PFSK-1 (cell line): ENCODE measurements around the gene ZC3H13.

Experiments used
- FOXP2 ChIP-seq: optimal IDR thresholded peaks from 2 replicates; pipeline ENCODE3; 2011; ENCODE audit warnings: borderline replicate concordance, control low read depth, inconsistent platforms; ENCODE audit not compliant: insufficient read depth; ENCODE audit errors: extremely low read length, extremely low read depth
- POLR2AphosphoS5 ChIP-seq: IDR thresholded peaks from 2 replicates; pipeline ENCODE4 v1.6.1; 2012; ENCODE audit warnings: low read depth, mild to moderate bottlenecking, control low read depth, low read length, moderate library complexity
- SIN3A ChIP-seq: IDR thresholded peaks from 2 replicates; pipeline ENCODE4 v1.6.1; 2012; ENCODE audit warnings: mild to moderate bottlenecking, low read length, moderate library complexity, borderline replicate concordance; ENCODE audit not compliant: insufficient read depth
- TAF1 ChIP-seq: IDR thresholded peaks from 2 replicates; pipeline ENCODE4 v1.6.1; 2012; ENCODE audit warnings: low read length, control low read depth, borderline replicate concordance; ENCODE audit not compliant: insufficient read depth
- TF ChIP-seq, protein P1 (sequence below), 2 experiments: IDR thresholded peaks; 2 replicates each; pipeline versions ENCODE4 v1.6.1 to v1.8.0; 2011 to 2012; ENCODE audit warnings: low read depth in 2 of 2, low read length in 2 of 2, control low read depth in 1 of 2, inconsistent platforms in 1 of 2, mild to moderate bottlenecking in 1 of 2, moderate library complexity in 1 of 2; ENCODE audit not compliant: insufficient read depth in 1 of 2

ZC3H13 gene

DNA sequence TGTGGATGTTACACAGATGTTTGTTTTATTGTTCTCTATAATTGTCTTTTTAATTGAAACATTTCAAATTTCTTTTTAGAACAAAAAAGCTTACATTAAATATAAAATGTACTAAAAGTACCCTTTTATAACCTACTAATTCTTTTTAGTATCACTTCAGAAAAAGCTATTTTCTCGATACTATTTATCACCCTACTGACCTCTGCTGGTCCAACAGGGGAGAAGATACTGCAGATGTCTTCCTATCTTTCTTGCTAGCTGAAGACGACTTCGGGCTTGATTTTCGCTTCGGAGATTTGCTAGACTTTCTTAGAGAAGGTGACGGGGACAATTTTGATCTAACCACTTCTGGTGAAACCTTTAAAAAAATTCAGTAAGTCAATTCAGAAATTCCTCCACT, 42.4 kb downstream of the ZC3H13 start:
- no peak for TF ChIP-seq SIN3A

DNA sequence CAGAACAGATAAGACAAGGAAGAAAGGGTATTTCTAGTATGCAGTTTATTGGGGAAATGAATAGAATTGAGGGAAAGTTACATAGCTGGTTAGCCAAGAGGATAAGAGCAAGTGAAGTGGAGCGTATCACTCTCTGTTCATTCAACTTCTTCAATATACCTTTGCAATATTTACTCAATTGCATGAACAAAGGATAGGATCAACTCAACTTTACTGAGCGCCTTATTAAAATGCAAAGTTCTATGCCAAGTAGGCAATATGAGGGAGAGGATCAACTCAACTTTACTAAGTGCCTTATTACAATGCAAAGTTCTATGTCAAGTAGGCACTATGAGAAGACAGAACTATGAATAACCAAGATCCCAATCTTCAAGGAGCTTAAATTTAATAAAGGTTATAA, 43.9 kb downstream of the ZC3H13 start:
- TF ChIP-seq POLR2AphosphoS5 (no peak), FOXP2 (no peak), TAF1 (no peak), SIN3A (no peak)
- TF ChIP-seq, protein P1, sequence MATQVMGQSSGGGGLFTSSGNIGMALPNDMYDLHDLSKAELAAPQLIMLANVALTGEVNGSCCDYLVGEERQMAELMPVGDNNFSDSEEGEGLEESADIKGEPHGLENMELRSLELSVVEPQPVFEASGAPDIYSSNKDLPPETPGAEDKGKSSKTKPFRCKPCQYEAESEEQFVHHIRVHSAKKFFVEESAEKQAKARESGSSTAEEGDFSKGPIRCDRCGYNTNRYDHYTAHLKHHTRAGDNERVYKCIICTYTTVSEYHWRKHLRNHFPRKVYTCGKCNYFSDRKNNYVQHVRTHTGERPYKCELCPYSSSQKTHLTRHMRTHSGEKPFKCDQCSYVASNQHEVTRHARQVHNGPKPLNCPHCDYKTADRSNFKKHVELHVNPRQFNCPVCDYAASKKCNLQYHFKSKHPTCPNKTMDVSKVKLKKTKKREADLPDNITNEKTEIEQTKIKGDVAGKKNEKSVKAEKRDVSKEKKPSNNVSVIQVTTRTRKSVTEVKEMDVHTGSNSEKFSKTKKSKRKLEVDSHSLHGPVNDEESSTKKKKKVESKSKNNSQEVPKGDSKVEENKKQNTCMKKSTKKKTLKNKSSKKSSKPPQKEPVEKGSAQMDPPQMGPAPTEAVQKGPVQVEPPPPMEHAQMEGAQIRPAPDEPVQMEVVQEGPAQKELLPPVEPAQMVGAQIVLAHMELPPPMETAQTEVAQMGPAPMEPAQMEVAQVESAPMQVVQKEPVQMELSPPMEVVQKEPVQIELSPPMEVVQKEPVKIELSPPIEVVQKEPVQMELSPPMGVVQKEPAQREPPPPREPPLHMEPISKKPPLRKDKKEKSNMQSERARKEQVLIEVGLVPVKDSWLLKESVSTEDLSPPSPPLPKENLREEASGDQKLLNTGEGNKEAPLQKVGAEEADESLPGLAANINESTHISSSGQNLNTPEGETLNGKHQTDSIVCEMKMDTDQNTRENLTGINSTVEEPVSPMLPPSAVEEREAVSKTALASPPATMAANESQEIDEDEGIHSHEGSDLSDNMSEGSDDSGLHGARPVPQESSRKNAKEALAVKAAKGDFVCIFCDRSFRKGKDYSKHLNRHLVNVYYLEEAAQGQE (IDR thresholded peaks at IDR 0.05; ENCODE audit: insufficient read depth in 1 of 2, low read depth in 2 of 2, low read length in 2 of 2): no peak

- TF ChIP-seq, protein P1 (IDR thresholded peaks at IDR 0.05; ENCODE audit: insufficient read depth in 1 of 2, low read depth in 2 of 2, low read length in 2 of 2): no peak
- TF ChIP-seq SIN3A (no peak), POLR2AphosphoS5 (no peak), FOXP2 (no peak), TAF1 (no peak)
Measured at GRCh38 chr13:46006688-46007452, 45.7 kb downstream of the ZC3H13 start.

DNA sequence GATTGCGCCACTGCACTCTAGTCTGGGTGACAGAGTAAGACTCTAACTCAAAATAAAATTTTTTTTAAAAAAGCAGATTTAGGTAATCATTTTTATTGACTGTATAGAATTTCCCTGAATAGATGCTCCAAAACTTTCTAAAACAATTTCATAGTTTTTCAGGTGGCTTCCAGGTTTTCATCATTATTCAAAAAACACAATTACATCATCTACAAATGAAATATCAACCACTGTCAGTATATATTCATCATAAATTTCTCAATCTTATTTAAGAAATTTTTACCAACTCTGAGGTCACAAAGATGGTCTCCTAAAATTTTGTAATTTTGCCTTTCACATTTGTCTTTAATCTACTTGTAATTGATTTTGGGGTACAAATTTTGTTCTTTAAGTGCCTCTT, 48.1 kb downstream of the ZC3H13 start:
- TF ChIP-seq TAF1 (no peak), FOXP2 (no peak), POLR2AphosphoS5 (no peak)
- TF ChIP-seq, protein P1 (IDR thresholded peaks at IDR 0.05; ENCODE audit: insufficient read depth in 1 of 2, low read depth in 2 of 2, low read length in 2 of 2): no peak

GRCh38 chr13:45996631-45997030, 55.9 kb downstream of the ZC3H13 start:
- no peak for TF ChIP-seq FOXP2
- TF ChIP-seq, protein P1 (IDR thresholded peaks at IDR 0.05; ENCODE audit: insufficient read depth in 1 of 2, low read depth in 2 of 2, low read length in 2 of 2): no peak
- no peak for TF ChIP-seq TAF1
- no peak for TF ChIP-seq POLR2AphosphoS5
- no peak for TF ChIP-seq SIN3A
